Activated CD8-positive, alpha-beta T cell treated with anti-CD3 and anti-CD28 coated beads for 36 hours (primary cell): ENCODE results near the gene CCDC74B. TPM values are rescaled to one million over a fixed set of nuclear protein-coding genes. Genes with fewer than 3 reads are reported as not detected.
"Not testable (repeated sequence)": the region's sequence is repeated elsewhere in the genome, so short reads cannot be mapped to it uniquely, and the experiment has no call there.

Source experiments
- ATAC-seq: fragments of 200-7000 bp; cut with Tn5 transposase; one replicate; pipeline ENCODE4 v1.10.0; 2021; ENCODE audit warnings: mild to moderate bottlenecking, moderate library complexity
- CTCF ChIA-PET: fragments of 350-600 bp; sonication (Branson Sonifier 250); formaldehyde crosslinking; loops from one replicate; lab custom pipeline; 2021; ENCODE audit warnings: antibody characterized with exemption; lab: Charles Lee
- POLR2A ChIA-PET: fragments of 350-600 bp; sonication (Branson Sonifier 250); formaldehyde crosslinking; loops from one replicate; lab custom pipeline; 2021; ENCODE audit warnings: antibody characterized with exemption; lab: Charles Lee
- DNase-seq: peaks from one replicate; pipeline ENCODE4 v3.0.0-alpha.2; 2020
- H3K27ac Mint-ChIP-seq: one replicate; pipeline ENCODE4 v1.8.0; 2021; ENCODE audit warnings: mild to moderate bottlenecking, mixed read lengths
- H3K27me3 Mint-ChIP-seq: one replicate; pipeline ENCODE4 v1.8.0; 2021; ENCODE audit warnings: mixed read lengths
- H3K36me3 Mint-ChIP-seq: one replicate; pipeline ENCODE4 v1.8.0; 2021; ENCODE audit warnings: low read depth, mixed read lengths
- H3K4me1 Mint-ChIP-seq: one replicate; pipeline ENCODE4 v1.8.0; 2021; ENCODE audit warnings: low read depth, mixed read lengths
- H3K4me3 Mint-ChIP-seq: one replicate; pipeline ENCODE4 v1.8.0; 2021; ENCODE audit warnings: mild to moderate bottlenecking, moderate library complexity, mixed read lengths
- H3K9me3 Mint-ChIP-seq: one replicate; pipeline ENCODE4 v1.8.0; 2021; ENCODE audit warnings: mixed read lengths
- intact Hi-C: fragments of 100-400 bp; cut with micrococcal nuclease; formaldehyde crosslinking; loops from one replicate; pipeline ENCODE4 v1.10.0; 2022
- total RNA-seq, 2 experiments: library from RNA; stranded (reverse); gene quantifications; one replicate each; pipeline ENCODE4 v1.2.3, GENCODE V29; 2021

CCDC74B gene
- total RNA-seq, 2 experiments from 2014 or later, result 3.0 to 3.5 TPM

DNA sequence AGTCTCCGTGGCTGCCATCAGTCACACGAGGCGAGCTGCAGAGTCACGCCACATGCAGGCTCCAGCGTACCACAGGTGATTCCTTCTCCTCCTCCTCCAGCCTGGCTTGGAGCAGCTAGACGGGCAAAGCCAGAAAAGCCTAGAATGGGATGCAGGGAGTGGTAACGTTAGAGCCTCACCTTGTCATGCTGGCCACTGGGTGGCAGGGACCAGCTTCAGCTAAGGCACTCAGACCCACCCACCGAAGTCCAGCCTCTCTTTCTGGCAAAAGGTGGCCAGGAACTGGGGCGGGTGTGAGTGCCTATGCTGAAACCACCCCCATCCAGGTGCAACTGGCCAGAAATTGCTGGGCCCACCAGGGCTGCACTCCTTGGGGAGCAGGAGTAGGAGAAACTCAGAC lies 17.2 kb downstream of the CCDC74B start:
- H3K9me3 Mint-ChIP-seq, H3K36me3 Mint-ChIP-seq, H3K4me1 Mint-ChIP-seq, DNase-seq, CTCF ChIA-PET, H3K27ac Mint-ChIP-seq, intact Hi-C loops, H3K27me3 Mint-ChIP-seq, POLR2A ChIA-PET, ATAC-seq, H3K4me3 Mint-ChIP-seq: not testable (repeated sequence)

DNA sequence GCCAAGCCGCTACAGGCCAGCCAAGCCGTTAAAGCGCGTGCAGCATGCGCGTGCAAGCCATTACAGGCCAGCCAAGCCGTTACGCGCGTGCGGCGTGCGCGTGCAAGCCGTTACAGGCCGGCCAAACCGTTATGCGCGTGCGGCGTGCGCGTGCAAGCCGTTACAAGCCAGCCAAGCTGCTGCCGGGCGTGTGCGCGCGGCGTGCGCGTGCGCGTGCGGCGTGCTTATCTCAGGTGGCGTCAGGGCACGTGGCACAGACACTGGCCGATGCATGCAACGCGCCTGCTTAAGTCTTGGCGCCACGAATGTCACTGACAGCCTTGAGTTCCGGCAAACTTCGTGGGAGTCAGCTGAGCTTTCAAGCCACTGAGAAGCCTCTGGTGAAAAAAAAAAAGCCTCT lies 24.0 kb downstream of the CCDC74B start:
- intact Hi-C loops, H3K4me1 Mint-ChIP-seq, H3K4me3 Mint-ChIP-seq, ATAC-seq, H3K36me3 Mint-ChIP-seq, H3K27ac Mint-ChIP-seq, CTCF ChIA-PET, H3K9me3 Mint-ChIP-seq, POLR2A ChIA-PET, H3K27me3 Mint-ChIP-seq, DNase-seq: not testable (repeated sequence)

DNA sequence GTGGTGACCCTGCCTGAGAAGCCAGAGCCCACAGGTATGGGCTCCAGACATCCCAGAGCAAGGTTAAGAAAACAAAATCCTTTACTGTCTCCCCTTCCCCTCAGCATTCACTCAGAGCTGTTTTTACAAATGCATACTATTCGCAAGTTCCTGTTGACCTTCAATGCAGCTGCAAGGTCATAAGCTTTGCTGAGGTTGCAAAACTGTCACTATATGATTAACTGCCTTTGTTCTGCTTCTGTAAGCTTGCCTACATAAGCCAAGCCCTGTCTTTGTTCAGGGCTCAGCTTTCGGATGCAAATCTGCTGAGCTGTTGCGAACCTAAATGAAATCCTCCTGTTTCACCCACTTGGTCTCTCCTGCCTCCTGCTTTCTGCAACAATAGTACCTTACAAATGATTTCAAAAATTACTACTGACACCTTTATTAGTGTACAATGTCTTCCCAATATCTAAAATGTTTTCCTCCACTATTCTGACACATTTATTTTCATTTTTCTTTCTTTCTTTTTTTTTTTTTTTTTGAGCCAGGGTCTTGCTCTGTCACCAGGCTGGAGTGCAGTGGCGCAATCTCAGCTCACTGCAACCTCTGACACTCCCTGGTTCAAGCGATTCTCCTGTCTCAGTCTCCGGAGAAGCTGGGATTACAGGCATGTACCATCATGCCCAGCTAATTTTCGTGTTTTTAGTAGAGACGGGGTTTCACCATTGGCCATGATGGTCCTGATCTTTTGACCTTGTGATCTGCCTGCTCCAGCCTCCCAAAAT lies 42.1 kb downstream of the CCDC74B start:
- ATAC-seq, H3K9me3 Mint-ChIP-seq, intact Hi-C loops, POLR2A ChIA-PET, H3K4me1 Mint-ChIP-seq, H3K4me3 Mint-ChIP-seq, H3K27ac Mint-ChIP-seq, H3K36me3 Mint-ChIP-seq, DNase-seq, H3K27me3 Mint-ChIP-seq, CTCF ChIA-PET: not testable (repeated sequence)

Other genes starting within 250 kb of the CCDC74B start
- gene RAB6C, start 165.4 kb downstream of the CCDC74B start, total RNA-seq, result not detected
- not detected for gene POTEF, start 15.9 kb downstream of the CCDC74B start, total RNA-seq
- gene SMPD4, start 36.5 kb upstream of the CCDC74B start, total RNA-seq, result 10 to 100 TPM; 73.8 to 75.8 TPM
- gene MZT2B, start 37.1 kb upstream of the CCDC74B start, total RNA-seq, result 100 to 1,000 TPM; 390 to 402 TPM
- gene TUBA3E, start 53.3 kb upstream of the CCDC74B start, total RNA-seq, result not detected
- 100 to 1,000 TPM; 160 to 163 TPM for gene IMP4, start 197.8 kb upstream of the CCDC74B start, total RNA-seq
- gene PTPN18, start 210.9 kb upstream of the CCDC74B start, total RNA-seq, result 10 to 100 TPM; 32.9 to 35.4 TPM